Spinal cord (tissue), 10 donors: ENCODE data around the gene PRKCD. TPM values are rescaled to one million over a fixed set of nuclear protein-coding genes. Genes with fewer than 3 reads are reported as not detected.

Source experiments
- DNase-seq, 6 donors: peaks; one replicate each; pipeline versions ENCODE4 v3.0.0 to v3.0.0-alpha.2; 2013 to 2015; ENCODE audit warnings: low spot score in 6 of 6, low read depth in 4 of 6
- H3K27ac ChIP-seq: one replicate; pipeline ENCODE4 v1.5.1; 2013; ENCODE audit warnings: low read depth, low read length, control low read depth
- H3K27me3 ChIP-seq: one replicate; pipeline ENCODE4 v1.6.1; 2013; ENCODE audit warnings: low read length; ENCODE audit not compliant: control insufficient read depth, insufficient read depth
- H3K36me3 ChIP-seq: one replicate; pipeline ENCODE4 v1.6.1; 2013; ENCODE audit warnings: low read length; ENCODE audit not compliant: control insufficient read depth, insufficient read depth
- H3K4me1 ChIP-seq: one replicate; pipeline ENCODE4 v1.6.1; 2013; ENCODE audit warnings: low read length; ENCODE audit not compliant: control insufficient read depth, insufficient read depth
- H3K4me3 ChIP-seq: one replicate; pipeline ENCODE4 v1.5.1; 2013; ENCODE audit warnings: low read depth, low read length, control low read depth
- H3K9me3 ChIP-seq: one replicate; pipeline ENCODE4 v1.6.1; 2013; ENCODE audit warnings: low read length; ENCODE audit not compliant: control insufficient read depth, insufficient read depth
- WGBS: methylation state at CpG from one replicate; pipeline ENCODE4 v1.1.5; 2013; ENCODE audit warnings: missing lambda C conversion rate; ENCODE audit not compliant: insufficient coverage; 5-methylcytosine and 5-hydroxymethylcytosine counted together
- polyA plus RNA-seq, 2 donors: library from polyadenylated mRNA; unstranded; fragments of 120-200 nt; gene quantifications; one replicate each; pipeline ENCODE4 v1.2.1, GENCODE V29; 2013; ENCODE audit not compliant: insufficient read length in 2 of 2
- total RNA-seq, 2 donors: library from RNA; depleted of rRNA in 1 of 2; stranded (reverse); fragments of 120-200 nt in 1 of 2; fragments of >200 nt in 1 of 2; gene quantifications; one replicate each; pipeline versions ENCODE4 v1.2.3 to v1.2.4, GENCODE V29; 2013 to 2014
- donor health status: healthy.

The PRKCD gene
- total and polyA plus RNA-seq, 4 donors, result 2.9 to 15.0 (median 11.2) TPM

- Histone ChIP-seq H3K27me3 (no peaks in the 10 kb centered on the region), H3K36me3 (peaks cover 97% of the 10 kb centered on the region), H3K9me3 (no peaks in the 10 kb centered on the region), H3K4me1 (peaks cover 5% of the 10 kb centered on the region), H3K27ac (no peak overlapping the region), H3K4me3 (no peak overlapping the region)
- 94% methylated on average over 10 of the region's 17 CpGs for WGBS
- no peak for DNase-seq
These were observed 65.9 kb downstream of the PRKCD start for GRCh38 chr3:53226841-53227407.

- Histone ChIP-seq H3K36me3 (peaks cover 99% of the 10 kb centered on the region), H3K4me1 (no peaks in the 10 kb centered on the region), H3K27me3 (no peaks in the 10 kb centered on the region), H3K27ac (no peak overlapping the region), H3K9me3 (no peaks in the 10 kb centered on the region), H3K4me3 (no peak overlapping the region)
- WGBS, result 97% methylated on average over 20 of the region's 24 CpGs
- DNase-seq, result no peak
These were observed 67.2 kb downstream of the PRKCD start for GRCh38 chr3:53227993-53228885.

- Histone ChIP-seq H3K36me3 (peaks cover 95% of the 10 kb centered on the region), H3K4me1 (no peaks in the 10 kb centered on the region), H3K4me3 (no peak overlapping the region), H3K9me3 (no peaks in the 10 kb centered on the region), H3K27me3 (no peaks in the 10 kb centered on the region), H3K27ac (no peak overlapping the region)
- WGBS, result 97% methylated on average over 11 of the region's 14 CpGs
- DNase-seq, result no peak
These were observed 68.2 kb downstream of the PRKCD start for GRCh38 chr3:53229171-53229570.

- no peaks in the 10 kb centered on the region for H3K4me1 ChIP-seq
- peaks cover 95% of the 10 kb centered on the region for H3K36me3 ChIP-seq
- H3K4me3 ChIP-seq, result no peak overlapping the region
- no peak for DNase-seq
- H3K27me3 ChIP-seq, result no peaks in the 10 kb centered on the region
- WGBS, result 90% methylated on average over 2 of the region's 2 CpGs
- H3K27ac ChIP-seq, result no peak overlapping the region
- no peaks in the 10 kb centered on the region for H3K9me3 ChIP-seq
These were observed 68.6 kb downstream of the PRKCD start for GRCh38 chr3:53229606-53230005.

- H3K4me3 ChIP-seq, result no peak overlapping the region
- H3K27ac ChIP-seq, result no peak overlapping the region
- no peaks in the 10 kb centered on the region for H3K9me3 ChIP-seq
- H3K4me1 ChIP-seq, result no peaks in the 10 kb centered on the region
- peaks cover 94% of the 10 kb centered on the region for H3K36me3 ChIP-seq
- no peaks in the 10 kb centered on the region for H3K27me3 ChIP-seq
- DNase-seq, result no peak
- 88% methylated on average over 16 of the region's 16 CpGs for WGBS
These were observed 69.1 kb downstream of the PRKCD start for GRCh38 chr3:53230041-53230621.

GRCh38 chr3:53230789-53231188, 69.8 kb downstream of the PRKCD start:
- Histone ChIP-seq H3K27ac (no peak overlapping the region), H3K27me3 (no peaks in the 10 kb centered on the region), H3K36me3 (peaks cover 94% of the 10 kb centered on the region), H3K9me3 (no peaks in the 10 kb centered on the region), H3K4me1 (peaks cover under 1% of the 10 kb centered on the region), H3K4me3 (no peak overlapping the region)
- DNase-seq, result no peak
- 96% methylated on average over 5 of the region's 5 CpGs for WGBS

GRCh38 chr3:53231532-53232511, 70.8 kb downstream of the PRKCD start:
- 93% methylated on average over 10 of the region's 13 CpGs for WGBS
- Histone ChIP-seq H3K9me3 (no peaks in the 10 kb centered on the region), H3K4me3 (no peak overlapping the region), H3K27ac (no peak overlapping the region), H3K36me3 (peaks cover 94% of the 10 kb centered on the region), H3K27me3 (no peaks in the 10 kb centered on the region), H3K4me1 (peaks cover 8% of the 10 kb centered on the region)
- DNase-seq, result no peak

GRCh38 chr3:53232641-53233377, 71.8 kb downstream of the PRKCD start:
- Histone ChIP-seq H3K9me3 (no peaks in the 10 kb centered on the region), H3K27me3 (no peaks in the 10 kb centered on the region), H3K27ac (no peak overlapping the region), H3K36me3 (peaks cover 93% of the 10 kb centered on the region), H3K4me3 (no peak overlapping the region), H3K4me1 (peaks cover 8% of the 10 kb centered on the region)
- 76% methylated on average over 18 of the region's 18 CpGs for WGBS
- no peak for DNase-seq
